ENCODE results near the gene C3orf20.
A peak's percentile ranks its signal among the peaks of the same experiment; 100 is the strongest.

Gene C3orf20

DNA sequence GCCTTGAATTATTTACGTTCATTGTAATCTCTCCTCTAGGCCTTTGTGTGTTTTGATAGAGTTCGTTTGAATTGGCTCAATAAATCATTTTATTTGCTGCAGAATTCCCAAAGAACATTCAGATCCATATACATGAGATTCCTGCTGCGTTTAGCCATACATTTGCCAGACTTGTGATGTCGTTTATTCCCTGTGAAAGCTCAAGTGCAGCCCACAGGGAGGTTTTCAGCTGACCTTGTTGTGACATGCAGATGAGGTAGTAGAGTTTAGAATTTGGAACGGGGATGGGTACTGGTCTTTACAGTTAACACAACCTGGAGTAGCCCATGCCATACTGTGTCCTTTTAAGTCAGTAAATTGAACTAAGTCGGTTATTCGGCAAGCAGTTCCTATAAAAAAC, at the start of gene C3orf20:
TSS of gene C3orf20 (plus strand) at position 301 of the 400 bp plus-strand sequence. CDS start 7,573 bp downstream, outside the sequence.
- DNase-seq (ENCODE audit: low read depth), result no peak

DNA sequence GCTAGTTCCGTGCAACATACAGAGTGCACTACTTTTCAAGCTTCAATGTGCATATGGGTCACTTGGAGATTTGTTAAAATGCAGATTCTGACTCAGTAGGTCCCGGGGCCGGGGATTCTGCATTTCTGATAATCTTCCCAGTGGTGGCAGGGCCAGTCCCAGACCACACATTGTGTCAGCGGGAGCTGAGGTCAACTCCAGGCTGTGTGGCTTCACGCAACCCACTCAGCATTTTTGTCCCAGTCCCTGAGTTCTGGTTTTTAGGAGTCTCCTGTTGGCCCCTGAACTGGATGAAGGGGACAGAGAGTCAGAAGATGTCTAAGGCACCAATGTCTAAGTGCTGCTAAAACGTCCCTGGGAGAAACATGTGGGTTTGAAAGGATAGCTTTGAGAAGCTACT, 49.5 kb upstream of the C3orf20 start:
- DNase-seq (ENCODE audit: low read depth), result no peak

- DNase-seq (ENCODE audit: low read depth), result no peak
These were observed 47.1 kb upstream of the C3orf20 start for GRCh38 chr3:14627815-14628214.

GRCh38 chr3:14628406-14628805, 46.5 kb upstream of the C3orf20 start:
- no peak for DNase-seq (ENCODE audit: low read depth)

DNA sequence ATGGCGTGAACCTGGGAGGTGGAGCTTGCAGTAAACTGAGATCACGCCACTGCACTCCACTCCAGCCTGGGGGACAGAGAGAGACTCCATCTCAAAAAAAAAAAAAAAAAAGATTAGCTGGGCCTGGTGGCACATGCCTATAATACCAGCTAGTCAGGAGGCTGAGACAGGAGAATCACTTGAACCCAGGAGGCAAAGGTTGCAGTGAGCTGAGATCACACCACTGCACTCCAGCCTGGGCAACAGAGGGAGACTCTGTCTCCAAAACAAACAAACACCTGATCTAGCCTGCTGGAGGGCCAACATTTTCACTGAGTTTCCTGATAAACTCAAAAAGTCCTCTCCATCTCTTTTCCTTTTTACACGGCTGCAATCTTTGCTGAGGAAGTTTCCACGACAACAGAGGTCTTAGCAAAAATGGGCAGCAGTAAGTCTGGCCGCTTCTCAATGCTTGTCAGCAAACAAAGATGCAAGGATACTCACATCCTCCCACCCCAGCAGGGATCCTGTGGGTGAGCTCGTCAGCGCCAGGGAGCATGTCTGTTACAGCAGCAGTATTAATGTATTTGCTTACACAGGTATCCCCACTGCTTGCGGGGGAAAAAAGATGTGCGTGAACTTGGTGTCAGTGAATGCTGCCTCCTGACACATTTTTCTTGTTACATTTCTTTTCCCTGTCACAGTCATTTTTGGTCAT, 44.4 kb upstream of the C3orf20 start:
- DNase-seq (ENCODE audit: low read depth), result no peak

GRCh38 chr3:14631101-14631497, 43.8 kb upstream of the C3orf20 start:
- DNase-seq (ENCODE audit: low read depth), result no peak

- no peak for DNase-seq (ENCODE audit: low read depth)
These were observed 43.1 kb upstream of the C3orf20 start for GRCh38 chr3:14631687-14632441.

DNA sequence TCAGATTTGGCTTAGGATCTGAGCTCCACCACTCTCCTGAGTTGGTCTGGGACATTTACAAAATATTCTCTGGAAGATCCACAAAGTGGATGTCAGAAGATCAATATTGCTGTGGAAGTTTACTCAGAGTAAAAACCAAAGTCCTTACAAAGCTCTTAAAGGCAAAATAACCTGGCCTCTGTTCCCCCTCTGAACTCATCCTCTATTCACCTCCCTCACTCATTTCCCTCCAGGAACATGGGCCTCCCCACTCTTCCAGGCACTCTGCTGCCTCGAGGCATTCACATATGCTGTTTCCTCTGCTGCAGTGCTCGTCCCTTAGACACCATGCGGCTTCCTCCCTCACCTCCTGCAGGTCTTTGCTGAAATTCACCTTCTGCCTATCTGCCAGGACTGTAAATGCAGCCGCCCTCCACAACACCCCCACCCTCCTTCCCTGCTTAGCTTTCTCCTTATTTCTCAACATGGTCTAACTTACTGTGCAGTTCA, 42.5 kb upstream of the C3orf20 start:
- DNase-seq (ENCODE audit: low read depth), result no peak

DNA sequence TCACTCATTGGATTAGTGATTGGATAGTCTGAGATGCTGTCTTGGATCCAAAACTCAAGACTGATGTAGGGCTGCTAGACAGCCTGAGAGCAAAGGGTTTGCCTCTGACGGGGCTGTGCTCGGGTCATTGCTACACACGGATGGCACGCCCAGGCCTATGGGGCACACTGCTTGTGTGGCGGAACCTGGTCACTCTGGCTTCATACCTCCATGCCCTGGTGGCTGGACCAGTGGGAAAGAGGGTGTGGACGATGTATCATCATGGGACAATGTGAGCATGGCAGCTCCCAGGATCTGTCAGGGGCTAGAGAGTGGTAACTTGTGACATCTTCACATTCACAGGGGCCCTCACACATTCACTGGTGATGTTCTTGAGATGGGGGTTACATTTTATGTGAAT, 41.5 kb upstream of the C3orf20 start:
- no peak for DNase-seq (ENCODE audit: low read depth)

DNA sequence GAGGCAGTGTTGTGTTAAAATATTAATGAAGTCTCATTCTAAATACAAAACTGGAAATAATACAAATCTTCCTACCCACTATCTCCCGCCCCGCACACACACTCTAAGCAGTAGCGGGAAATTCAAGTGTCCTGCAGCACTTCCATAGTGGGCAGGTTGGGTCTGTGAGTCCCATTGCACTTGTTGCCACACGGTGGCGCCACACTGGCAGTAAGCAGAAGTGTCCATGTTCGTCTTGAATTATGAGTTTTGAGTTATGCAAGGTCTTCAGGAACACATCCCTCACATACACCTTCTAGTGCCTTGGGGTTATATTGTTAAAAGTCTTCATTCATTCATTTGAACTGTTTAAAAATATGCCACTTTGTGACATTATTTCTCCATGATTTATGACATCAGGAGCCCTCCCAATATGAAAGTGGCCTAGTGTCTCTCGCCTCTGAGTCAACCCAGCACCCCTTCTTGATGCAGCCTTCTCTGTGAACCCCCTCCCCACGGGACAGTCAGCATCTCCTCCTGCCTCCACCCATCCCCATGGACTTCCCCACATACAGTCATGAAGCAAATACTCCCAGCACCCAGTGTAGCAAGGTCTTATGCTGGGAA, 41.0 kb upstream of the C3orf20 start:
- peak; percentile 60 for DNase-seq (ENCODE audit: low read depth)

GRCh38 chr3:14634763-14635400, 40.1 kb upstream of the C3orf20 start:
- no peak for DNase-seq (ENCODE audit: low read depth)

DNA sequence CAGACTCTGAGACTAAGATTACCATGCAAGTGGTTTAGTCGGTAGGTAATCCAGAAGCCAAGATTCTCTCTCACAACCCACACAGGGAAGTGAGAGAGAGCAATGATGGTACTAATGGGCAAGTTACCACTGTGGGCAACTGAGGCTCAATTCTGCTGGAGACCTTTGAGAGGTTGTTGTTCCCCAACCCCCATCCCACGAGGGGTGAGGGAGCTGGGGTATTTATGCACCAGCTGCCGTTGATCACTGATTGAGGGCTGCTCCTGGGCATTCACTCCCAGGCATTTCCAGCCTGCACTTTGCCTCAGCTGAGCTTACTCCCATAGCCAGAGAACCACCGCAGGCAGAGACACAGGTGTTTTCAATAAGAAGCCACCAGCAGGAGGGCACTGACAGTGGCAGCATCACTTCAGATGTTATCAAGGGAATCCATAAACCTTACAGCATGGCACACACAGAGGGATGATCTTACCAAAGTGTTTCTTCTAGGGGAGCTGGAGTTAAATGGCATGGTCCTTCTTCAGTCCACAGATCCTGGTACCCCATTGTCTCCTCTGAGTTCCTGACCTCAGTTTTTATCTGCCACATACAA, 38.3 kb upstream of the C3orf20 start:
- DNase-seq (ENCODE audit: low read depth), result no peak

DNA sequence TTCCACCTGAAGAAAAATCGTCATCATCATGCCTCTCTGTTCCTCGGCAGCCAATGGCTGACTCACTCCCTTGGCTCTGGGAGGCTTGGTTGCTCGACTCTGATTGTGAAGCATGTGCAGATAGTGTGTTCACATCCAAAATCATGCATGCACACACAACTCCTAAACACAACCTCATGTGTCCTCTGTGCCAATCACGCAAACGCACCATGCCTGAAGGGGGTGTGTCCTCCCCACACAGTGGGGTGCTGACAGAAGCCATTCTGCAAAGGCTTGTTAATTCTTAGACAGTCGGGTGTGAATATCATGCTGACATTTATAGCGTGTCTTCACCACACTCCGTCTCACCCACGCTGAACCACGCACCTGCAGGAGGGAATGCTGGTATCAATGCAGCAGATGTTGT, 34.8 kb upstream of the C3orf20 start:
- no peak for DNase-seq (ENCODE audit: low read depth)

GRCh38 chr3:14640734-14641133, 34.2 kb upstream of the C3orf20 start:
- DNase-seq (ENCODE audit: low read depth), result no peak

DNA sequence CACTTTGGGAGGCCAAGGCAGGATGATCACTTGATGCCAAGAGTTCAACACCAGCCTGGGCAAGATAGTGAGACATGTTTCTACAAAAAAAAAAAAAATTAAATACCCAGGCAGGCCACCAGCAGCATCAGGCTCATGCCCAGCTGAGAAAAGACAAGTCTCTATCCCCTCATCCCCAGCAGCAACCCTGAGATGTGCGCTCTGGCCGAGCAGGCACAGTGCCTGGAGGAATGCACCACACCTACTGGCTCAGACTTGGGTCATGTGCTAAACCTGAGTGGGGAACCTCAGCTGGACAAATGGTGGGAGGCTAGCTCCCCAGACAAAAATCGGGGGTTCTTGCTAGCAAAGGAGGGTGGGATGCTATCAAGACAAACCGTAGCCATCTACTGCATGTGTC, 33.6 kb upstream of the C3orf20 start:
- no peak for DNase-seq (ENCODE audit: low read depth)

GRCh38 chr3:14645453-14645852, 29.5 kb upstream of the C3orf20 start:
- no peak for DNase-seq (ENCODE audit: low read depth)

DNA sequence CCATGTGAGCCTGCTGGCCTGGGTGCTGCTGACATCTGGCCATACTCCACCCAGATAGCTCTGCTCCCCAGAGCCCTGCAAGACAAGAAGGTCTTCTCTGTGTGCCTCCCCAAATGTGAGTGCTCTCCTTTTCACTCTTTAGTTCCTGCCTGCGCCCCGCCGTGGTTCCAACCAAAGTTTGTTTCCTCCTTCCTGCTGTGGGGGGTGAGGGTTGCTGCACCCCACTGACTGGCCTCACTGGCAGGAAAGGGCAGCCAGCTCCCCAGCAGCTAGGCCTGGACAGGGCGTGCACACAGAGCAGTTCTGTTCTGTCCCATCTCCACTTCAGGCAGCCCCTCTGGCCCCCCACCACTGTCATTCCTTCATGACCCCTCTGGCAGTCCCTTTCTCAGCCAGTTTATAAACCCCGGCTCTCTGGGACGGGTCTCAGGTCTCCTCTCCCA, 28.8 kb upstream of the C3orf20 start:
- DNase-seq (ENCODE audit: low read depth), result no peak

GRCh38 chr3:14646589-14647413, 28.1 kb upstream of the C3orf20 start:
- no peak for DNase-seq (ENCODE audit: low read depth)

GRCh38 chr3:14647976-14648955, 26.7 kb upstream of the C3orf20 start:
- DNase-seq (ENCODE audit: low read depth), result no peak

DNA sequence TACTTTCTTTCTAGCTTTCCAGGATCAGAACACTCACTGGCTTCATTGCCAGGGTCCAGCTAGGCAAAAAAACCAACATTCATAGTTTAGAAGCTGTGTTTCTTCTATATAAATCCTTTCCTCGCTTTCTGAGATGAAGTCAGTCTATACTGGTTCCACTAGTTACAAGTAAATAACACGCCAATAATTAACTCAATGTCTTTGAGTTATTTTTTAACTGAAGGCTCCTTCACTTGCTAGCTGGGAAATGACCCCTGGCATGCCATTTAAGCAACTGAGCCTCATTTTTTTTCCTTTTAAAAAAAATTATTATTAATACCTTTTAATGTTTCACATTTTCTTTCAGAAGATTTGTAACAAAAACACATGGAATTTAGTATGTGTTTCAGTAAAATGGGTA, 25.5 kb upstream of the C3orf20 start:
- no peak for DNase-seq (ENCODE audit: low read depth)
